Skin epidermis (tissue), 12 donors: ENCODE results near the gene IQSEC1.

Source experiments
- H3K27ac ChIP-seq, 21 experiments: fragments of 200-600 bp; sonication (generic) in 11 of 21; one replicate each; pipeline ENCODE4 v1.5.0; 2020; ENCODE audit warnings: mild to moderate bottlenecking in 3 of 21, inconsistent platforms in 2 of 21, moderate library complexity in 2 of 21
- H3K4me3 ChIP-seq, 7 experiments: fragments of 200-600 bp; sonication (generic) in 2 of 7; one replicate each; pipeline ENCODE4 v1.5.0; 2020; ENCODE audit warnings: inconsistent platforms in 2 of 7, mild to moderate bottlenecking in 2 of 7, moderate library complexity in 1 of 7

The IQSEC1 gene

DNA sequence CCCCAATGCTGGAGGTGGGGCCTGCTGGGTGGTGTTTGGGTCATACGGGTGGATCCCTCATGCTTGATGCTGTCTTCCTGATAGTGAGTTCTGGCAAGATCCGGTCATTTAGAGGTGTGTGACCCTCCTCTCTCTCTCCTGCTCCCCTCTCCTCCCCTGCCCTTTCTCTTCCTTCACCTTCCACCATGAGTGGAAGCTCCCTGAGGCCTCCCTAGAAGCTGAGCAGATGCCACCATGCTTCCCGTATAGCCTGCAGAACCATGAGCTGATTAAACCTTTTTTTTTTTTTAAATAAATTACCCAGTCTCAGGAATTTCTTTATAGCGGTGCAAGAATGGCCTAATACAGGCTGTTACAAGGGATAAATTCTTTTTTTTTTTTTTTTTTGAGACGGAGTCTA lies 36.3 kb upstream of the IQSEC1 start:
- H3K27ac ChIP-seq, result no peak overlapping the region
- no peak overlapping the region for H3K4me3 ChIP-seq

DNA sequence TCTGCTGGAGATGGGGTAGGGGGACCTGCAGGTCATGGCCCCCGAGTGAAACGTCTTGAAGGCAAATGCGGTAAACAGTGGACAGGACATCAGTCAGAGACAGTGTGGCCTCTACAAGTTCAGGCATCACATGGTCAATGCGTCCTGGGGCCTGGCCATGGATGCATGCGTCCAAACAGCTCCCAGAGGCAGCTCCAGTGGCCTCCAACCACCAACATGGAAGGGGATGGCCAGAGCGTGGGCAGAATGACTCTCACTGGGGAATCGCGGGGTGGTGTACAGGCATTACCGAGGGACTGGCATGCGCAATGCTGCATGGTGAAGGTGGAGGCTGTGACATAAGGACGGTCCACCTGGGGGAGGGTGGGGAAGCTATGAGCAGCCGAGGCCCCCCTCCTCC lies 35.6 kb upstream of the IQSEC1 start:
- Histone ChIP-seq H3K27ac (no peak overlapping the region), H3K4me3 (no peak overlapping the region)

DNA sequence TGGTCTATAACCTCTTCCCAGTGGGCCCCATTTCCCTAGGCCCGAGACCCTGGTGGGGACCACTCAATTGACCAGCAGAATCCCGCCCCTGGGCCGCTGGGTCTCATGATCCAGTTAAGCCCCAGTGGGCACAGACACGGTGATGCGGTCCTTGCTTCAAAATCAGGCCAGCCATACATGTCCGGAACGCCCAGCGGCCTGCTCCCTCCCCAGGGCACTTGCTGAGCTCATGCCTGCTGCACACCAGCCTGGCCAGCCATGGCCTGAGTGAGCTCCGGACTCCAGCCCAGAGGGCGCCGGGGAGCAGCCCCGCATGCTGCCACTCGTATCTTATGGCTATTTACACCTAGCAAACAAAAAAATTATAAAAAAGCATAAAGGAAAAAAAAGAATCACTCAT lies 34.4 kb upstream of the IQSEC1 start:
- Histone ChIP-seq H3K27ac (peak overlapping the region in 1 of 21 experiments; percentile 14), H3K4me3 (no peak overlapping the region)

DNA sequence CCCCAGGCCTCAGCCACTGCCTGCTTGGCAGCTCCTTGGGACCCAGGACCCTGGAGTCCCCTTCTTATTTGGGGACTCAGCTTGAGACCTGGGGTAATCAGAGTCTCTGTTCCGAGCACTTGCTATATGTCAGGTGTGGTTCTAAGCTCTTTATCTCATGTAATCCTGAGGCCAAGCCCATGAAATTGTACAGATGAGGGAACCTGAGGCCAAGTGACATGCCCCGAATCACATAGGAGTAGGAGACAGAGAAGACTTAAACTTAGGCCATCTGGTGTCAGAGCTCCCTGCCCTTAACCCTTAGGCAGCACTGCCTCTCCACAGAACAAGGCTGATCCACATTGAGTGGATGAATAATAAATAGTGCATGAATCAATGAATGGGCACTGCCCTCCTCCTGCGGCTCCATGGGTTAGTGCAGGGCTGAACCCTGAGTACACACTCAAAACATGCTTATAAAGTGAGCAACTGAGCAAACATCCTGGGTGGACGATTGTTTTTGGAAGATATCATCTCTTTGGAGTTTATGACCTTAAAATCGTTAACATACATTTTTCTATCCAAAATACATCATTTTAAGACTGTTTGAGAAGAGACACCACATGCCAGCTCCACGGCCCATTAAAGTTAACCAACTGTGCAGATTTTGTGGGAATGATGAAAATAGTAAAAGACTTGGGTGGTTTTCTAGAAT lies 33.2 kb upstream of the IQSEC1 start:
- H3K27ac ChIP-seq, result no peak overlapping the region
- H3K4me3 ChIP-seq, result no peak overlapping the region

DNA sequence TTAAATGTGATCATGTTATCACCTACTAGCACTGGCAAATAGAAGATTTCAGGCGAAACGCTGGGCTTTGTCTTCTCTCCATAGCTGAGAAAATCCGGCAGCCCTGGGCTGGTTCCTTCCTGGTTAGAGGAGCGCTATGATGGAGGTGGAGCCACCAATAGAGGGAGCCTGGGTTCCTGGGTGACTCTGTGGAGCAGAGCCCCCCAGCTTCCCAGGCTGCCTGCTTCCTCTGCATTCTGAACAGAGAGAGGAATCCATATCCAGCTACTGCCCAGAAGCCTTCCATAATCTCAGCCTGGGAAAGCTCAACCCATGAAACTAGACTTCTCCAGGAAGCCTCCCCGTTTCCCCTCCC lies 32.6 kb upstream of the IQSEC1 start:
- Histone ChIP-seq H3K4me3 (no peak overlapping the region), H3K27ac (no peak overlapping the region)

DNA sequence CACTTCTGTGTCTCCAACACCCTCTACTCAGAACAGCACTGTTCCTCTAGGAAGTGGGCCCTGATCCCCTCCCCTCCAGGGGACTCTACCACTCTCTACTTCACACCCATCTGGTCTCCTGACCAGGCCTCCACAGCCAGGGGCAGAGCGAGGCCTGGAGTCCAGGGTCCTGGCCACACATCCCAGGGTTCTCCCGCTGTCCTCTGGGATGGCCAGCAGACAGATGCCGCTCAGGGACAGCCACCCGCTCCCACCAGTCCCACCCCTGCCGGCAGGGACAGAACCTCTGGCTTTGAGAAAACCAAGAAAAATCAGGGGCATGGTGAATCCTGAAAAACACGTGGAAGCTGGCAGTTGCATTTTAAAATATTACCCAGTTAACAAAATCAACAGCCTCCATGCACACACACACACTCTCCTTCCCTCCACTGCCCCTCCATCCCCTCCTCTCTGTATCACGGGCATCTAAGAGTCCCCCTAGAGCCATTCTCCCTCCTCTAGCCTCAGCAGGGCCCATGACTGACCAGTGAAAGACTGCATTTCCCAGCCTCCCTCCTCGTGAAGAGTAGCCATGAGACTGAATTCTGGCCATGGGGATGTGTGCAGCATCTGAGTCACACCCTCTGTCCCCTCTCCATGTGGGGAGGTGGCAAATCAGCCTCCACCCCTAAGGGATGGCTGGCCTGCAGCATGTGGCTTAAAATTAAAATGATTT lies 32.1 kb upstream of the IQSEC1 start:
- no peak overlapping the region for H3K27ac ChIP-seq

DNA sequence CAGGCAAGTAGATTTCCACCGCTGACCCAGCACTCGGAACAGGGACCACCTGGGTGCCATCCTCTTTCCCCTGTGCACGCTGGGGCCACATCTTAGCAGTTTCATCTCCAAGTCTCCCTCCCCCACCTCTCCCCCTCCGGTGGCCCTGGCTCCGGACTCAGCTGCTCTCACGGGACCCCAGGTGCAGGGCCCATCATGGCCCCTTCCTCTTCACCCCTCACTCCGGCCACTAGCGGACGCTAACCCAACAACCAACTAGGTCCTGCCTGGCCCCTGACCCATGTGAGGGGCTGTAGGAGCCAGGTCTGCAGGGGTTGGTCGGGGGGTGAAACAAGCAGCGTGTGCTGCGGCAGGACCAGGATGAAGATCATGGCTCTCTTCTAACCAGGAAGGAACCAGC lies 31.3 kb upstream of the IQSEC1 start:
- H3K4me3 ChIP-seq, result no peak overlapping the region
- no peak overlapping the region for H3K27ac ChIP-seq

More for the DNA sequence above, 32.1 kb upstream of the IQSEC1 start:
- H3K4me3 ChIP-seq, result no peak overlapping the region

DNA sequence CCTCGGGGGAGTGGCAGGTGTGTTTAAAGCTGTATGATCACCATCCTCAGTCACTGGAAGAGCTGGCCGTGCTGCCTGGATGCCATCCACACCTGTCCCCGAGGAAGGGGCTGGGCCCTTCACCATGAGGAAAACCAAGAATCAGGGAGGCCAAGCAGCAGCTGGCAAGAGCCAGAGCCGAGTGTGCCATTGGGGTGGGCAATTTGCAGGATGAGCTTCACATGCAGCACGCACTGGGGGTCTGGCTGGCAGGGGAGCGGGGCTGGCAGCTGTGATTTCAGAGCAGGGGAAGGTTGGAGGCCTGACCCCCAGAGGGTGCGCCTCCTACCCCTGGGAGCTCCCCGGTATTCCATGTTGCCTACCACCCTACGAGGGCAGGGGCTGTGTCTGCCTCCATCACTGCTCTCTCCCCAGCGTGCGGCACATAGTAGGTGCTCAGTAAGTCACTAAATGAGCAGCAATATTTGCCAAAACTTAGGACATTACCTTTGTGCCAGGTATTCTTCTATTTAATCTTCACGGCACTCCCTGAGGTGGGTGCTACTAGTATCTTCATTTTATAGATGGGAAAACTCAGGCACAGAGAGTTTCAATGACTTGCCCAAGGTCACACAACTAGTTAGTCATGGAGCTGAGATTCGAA lies 30.3 kb upstream of the IQSEC1 start:
- H3K4me3 ChIP-seq, result no peak overlapping the region
- no peak overlapping the region for H3K27ac ChIP-seq

DNA sequence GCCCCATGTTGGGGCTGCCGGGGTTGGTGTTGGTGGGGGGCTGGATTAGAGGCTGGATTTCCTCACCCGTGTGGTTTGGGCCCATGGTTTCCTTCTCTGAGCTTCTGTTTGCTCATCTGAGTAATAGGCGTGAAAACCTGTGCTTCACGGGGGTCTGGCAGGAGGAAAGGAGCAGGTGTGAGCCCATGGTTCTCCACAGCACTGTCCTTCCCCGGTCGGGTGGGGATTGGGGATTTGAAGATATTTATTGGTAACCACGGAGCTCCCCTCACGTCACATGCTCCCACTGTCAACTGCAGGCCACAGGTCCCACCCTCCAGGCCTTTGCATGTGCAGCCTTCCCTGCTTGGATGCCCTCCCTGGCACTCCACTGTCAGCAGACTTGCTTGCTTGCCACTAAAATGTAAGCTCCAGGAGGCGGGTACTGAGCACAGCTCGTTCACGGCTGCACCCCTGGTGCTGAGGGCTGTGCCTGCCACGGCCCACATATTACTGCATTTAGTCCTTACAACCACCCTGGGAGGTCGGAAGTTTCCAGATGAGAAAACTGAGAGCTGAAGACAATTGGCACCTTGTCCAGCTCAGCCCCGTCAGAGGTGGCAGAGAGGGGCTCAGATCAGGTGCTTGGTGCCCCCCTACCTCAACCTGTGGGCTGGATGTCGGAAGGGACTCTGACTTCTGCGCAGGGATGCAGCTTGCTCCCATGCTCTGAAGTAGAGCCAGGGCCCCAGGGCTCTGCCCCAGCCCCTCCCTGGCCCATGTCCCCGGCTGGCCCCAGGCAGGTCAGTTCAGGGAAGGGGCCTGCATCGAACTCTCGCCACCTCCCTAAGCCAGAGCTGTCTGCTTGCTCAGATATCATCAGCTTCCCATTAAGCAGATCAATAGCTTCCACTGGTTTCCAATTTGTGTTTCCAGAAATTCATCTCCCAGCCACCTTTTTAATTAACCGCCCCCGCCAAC lies 29.4 kb upstream of the IQSEC1 start:
- Histone ChIP-seq H3K4me3 (no peak overlapping the region), H3K27ac (no peak overlapping the region)

DNA sequence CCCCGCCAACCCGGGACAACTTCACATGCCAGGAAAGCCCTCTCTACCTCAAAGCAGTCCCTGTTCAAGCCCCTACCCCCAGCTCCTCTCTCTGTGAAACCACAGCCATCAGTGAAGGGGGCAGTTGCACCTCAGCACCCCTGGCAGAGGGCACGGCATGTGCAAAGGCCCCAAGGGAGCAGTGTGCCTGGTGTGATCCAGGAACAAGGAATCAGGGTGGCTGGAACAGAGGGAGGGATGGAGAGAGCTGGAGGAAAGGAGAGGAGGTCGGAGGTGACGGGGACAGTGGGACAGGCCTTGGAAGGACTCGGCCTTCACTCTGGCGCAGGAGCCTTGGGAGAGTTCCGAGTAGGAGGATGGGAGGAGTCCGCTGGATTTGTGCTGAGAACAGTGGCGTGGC lies 26.5 kb upstream of the IQSEC1 start:
- no peak overlapping the region for H3K27ac ChIP-seq

DNA sequence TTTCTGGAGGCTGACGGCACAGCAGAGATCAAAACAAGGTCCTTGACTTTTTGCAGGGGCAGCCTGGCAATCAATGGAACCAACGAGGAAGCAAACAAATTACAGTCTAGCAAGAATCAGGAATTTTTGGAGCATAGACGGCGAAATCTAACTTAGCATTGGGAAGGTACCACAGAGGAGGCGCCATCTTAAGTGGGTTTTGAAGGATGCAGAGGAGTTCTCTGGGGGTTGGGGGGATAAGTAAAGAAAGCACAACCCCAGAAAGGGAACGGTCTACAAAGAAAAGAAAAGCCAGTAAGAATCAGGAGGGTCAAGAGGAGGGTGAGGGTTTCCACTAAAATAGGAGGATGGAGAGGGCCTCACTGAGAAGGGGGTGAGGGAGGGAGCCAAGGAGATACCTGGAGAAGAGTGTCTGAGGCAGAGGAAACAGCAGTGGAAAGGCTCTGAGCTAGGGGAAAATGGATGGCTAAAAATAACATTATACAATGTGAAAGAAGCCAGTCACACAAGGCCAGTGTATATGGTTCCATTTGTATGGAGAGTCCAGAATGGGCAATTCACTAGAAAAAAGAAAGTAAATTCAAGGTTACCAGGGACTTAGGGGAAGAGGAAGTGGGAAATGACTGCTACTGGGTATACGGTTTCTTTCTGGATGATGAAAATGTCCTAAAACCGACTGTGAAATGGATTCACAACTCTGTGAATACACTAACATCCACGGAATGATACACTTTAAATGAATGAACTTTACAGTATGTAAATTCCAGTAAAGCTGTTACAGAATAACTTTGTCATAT lies 25.2 kb upstream of the IQSEC1 start:
- Histone ChIP-seq H3K4me3 (no peak overlapping the region), H3K27ac (no peak overlapping the region)

More for the DNA sequence above, 26.5 kb upstream of the IQSEC1 start:
- H3K4me3 ChIP-seq, result no peak overlapping the region

DNA sequence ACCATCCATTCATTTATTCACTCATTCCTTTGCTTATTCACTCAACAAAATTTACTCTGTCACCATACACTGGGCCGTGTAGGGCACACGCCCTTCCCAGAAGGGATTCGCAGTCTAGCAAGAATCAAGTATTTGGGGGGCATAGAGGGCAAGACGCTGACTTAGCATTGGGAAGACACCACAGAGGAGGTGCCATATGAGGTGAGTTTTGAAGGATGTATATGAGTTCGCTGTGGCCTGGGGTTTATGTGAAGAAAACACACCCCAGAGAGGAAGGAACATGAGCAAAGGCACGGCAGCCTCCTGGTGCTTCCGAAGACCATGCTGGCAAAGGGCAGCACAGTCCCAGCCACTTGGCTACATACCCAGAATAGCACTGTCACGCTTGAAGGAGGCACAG lies 23.1 kb upstream of the IQSEC1 start:
- H3K4me3 ChIP-seq, result no peak overlapping the region
- no peak overlapping the region for H3K27ac ChIP-seq

DNA sequence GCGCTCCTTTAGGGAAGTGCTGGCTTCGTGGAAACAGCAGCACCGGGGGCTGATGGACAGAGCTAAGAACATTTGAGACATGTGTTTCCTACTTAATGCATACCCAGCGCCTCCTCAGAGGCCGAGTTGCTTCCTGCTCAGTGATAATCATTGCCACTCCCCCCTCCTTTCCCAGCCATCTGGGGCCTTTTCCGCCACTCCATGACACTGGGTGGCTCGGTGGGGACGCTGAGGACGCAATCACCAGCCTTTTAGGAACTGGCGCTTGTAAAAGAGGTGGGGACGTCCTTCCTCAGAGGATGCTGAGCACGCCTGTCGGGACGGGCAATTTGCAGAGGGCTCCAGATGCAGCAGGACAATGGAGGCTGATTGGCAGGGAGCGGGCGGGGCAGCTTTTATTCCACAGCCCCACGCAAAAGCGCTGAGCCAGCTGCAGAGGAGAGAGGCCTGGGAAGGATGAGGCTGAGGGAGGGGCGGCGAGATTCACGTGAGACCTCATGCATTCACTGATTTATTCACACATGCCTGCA lies 22.2 kb upstream of the IQSEC1 start:
- Histone ChIP-seq H3K4me3 (no peak overlapping the region), H3K27ac (no peak overlapping the region)

DNA sequence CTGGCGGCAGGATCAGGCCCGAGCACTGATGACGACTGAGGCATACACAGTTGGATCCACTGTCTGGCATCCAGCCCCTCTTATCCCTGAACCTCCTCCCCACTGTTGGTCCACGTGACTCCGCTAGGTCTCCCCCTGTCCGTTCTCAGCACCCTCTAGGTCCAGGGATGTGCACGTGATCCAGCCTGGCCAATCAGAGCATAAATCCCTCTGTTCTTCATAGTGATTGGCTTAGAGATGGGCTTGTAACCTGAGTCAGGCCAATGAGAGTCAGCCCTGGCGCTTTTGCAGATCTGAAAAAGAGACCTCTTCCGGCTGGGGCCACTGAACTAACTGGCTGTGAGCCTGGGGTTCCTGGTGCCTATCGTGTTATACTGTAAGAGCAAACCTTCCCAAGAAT lies 20.5 kb upstream of the IQSEC1 start:
- Histone ChIP-seq H3K27ac (no peak overlapping the region), H3K4me3 (no peak overlapping the region)

DNA sequence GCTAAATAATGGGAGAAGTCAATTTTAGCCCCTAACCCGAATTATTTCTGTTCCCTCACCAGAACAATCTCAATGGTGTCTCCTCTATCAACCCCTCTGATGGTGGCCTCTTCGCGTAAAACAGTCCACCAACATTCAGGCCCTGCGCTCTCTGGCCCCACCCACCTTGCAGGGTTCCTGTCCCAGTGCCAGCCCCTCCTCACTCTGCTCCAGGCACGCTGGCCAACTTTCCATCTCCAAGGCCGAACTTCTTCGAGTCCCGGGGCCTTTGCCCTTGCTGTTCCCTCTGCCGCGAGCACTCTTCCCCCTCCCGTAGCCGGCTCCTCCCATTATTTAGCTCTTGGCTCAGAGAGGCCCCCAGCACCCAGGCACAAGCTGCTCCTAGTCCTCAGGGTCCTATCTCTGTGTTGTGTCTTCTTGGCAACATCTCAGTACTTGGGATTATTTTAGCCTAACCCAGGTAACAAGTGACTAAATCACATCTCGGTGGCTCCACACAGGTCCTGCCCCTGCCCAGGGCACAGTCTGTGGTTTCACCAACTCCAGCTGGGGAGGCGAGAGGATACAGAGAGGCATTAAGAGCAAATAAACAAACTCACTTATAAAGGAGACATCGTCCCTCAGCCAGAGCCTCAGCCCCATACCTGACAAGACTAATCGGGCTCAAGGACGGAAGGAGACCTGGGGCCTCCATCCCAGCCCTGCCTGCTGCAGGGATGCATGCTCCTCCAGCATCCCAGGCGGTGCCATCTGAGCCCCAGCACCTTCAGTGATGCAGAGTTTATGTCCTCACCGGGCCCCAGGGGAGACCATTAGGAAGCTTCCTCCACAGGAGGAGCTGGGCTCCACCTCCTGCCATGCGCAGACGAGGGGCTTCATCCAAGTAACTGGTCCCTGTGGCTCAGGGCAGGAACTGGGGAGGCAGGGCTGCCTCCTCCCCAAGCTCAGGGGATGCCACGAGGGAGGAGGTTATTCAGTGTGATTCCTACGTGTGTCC lies 19.7 kb upstream of the IQSEC1 start:
- no peak overlapping the region for H3K27ac ChIP-seq
- no peak overlapping the region for H3K4me3 ChIP-seq

DNA sequence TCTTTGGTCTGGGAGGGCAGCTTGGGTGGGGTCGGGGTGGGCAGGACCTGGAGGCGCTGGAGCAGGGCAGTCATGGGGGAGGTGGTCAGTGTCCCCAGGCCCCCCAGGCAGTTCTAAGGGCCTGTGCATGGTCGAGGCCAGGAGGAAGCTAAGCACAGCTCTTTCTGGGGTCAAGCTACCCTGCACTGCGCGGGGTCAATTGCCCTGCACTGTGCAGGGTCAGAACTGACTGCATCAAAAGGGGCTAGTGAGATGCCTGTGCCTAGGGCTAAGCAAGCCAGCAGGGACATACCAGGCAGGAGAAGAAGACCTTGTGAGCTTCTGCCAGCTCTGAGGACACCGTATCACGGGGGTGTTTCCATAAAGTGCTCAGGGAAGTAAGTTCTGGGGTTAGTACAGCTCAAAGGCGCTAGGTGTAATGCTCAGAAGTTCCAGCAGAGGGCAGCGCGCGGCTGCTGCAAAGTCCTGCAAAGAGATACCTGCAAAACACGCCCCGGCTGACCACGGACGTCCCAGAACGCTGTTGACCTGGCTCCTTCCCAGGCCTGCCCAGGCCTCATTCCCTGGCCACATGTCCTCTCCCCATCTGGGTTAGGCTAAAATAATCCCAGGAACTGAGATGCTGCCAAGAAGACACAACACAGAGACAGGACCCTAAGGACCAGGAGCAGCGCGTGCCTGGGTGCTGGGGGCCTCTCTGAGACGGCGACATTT lies 18.8 kb upstream of the IQSEC1 start:
- no peak overlapping the region for H3K27ac ChIP-seq
- no peak overlapping the region for H3K4me3 ChIP-seq
